Measurements from ENCODE around the gene PAIP2.
"Not testable (repeated sequence)": the region's sequence is repeated elsewhere in the genome, so short reads cannot be mapped to it uniquely, and the experiment has no call there.

The PAIP2 gene

GRCh38 chr5:139378101-139378825 lies 36.6 kb downstream of the PAIP2 start:
- DNase-seq (ENCODE audit: low spot score): no peak

GRCh38 chr5:139378941-139379361 lies 37.3 kb downstream of the PAIP2 start:
- no peak for DNase-seq (ENCODE audit: low spot score)

GRCh38 chr5:139379626-139380449 lies 38.2 kb downstream of the PAIP2 start:
- DNase-seq (ENCODE audit: low spot score): no peak

GRCh38 chr5:139381837-139382761 lies 40.4 kb downstream of the PAIP2 start:
- DNase-seq (ENCODE audit: low spot score): no peak

- DNase-seq (ENCODE audit: low spot score): no peak
Measured at GRCh38 chr5:139382807-139383206, 41.2 kb downstream of the PAIP2 start.

GRCh38 chr5:139383275-139383992 lies 41.8 kb downstream of the PAIP2 start, which contains the start of gene SLC23A1:
Gene SLC23A1, minus strand, starts transcription at chr5:139383297. Its CDS starts 44 bp downstream, at chr5:139383253.
- DNase-seq (ENCODE audit: low spot score): peak; percentile 80

GRCh38 chr5:139383993-139384590 lies 42.4 kb downstream of the PAIP2 start:
- DNase-seq (ENCODE audit: low spot score): no peak

- DNase-seq (ENCODE audit: low spot score): no peak
Measured at GRCh38 chr5:139384591-139385051, 43.0 kb downstream of the PAIP2 start.

GRCh38 chr5:139385061-139386049 lies 43.7 kb downstream of the PAIP2 start:
- DNase-seq (ENCODE audit: low spot score): no peak

- no peak for DNase-seq (ENCODE audit: low spot score)
Measured at GRCh38 chr5:139386050-139386438, 44.4 kb downstream of the PAIP2 start.

GRCh38 chr5:139386956-139387355 lies 45.3 kb downstream of the PAIP2 start:
- not testable (repeated sequence) for DNase-seq (ENCODE audit: low spot score)

- DNase-seq (ENCODE audit: low spot score): no peak
Measured at GRCh38 chr5:139387611-139388197, 46.0 kb downstream of the PAIP2 start.

GRCh38 chr5:139388198-139388821 lies 46.7 kb downstream of the PAIP2 start:
- DNase-seq (ENCODE audit: low spot score): no peak

- DNase-seq (ENCODE audit: low spot score): no peak
Measured at GRCh38 chr5:139389701-139390638, 48.3 kb downstream of the PAIP2 start, which contains the start of gene MZB1. Gene MZB1, minus strand, starts transcription at chr5:139389913. Its CDS starts 57 bp downstream, at chr5:139389856.

GRCh38 chr5:139390639-139391569 lies 49.2 kb downstream of the PAIP2 start:
- no peak for DNase-seq (ENCODE audit: low spot score)

GRCh38 chr5:139391570-139392323 lies 50.1 kb downstream of the PAIP2 start:
- DNase-seq (ENCODE audit: low spot score): no peak
